MCF 10A (cell line): ENCODE measurements around the gene FGGY. TPM values are rescaled to one million over a fixed set of nuclear protein-coding genes. Genes with fewer than 3 reads are reported as not detected.

Experiments
- BruUV-seq: library from RNA; stranded (reverse); fragments of 400-500 nt; replicated peaks from 2 replicates; lab custom pipeline; 2021; lab: Mats Ljungman, UMichigan
- CTCF ChIA-PET: fragments of 300-600 bp; sonication (Branson Sonifier 250); formaldehyde crosslinking; extraction: SDS; loops from one replicate; lab custom pipeline; 2021; ENCODE audit warnings: antibody characterized with exemption, inconsistent platforms; lab: Yijun Ruan, JAX
- POLR2A ChIA-PET: fragments of 300-600, 350-650 bp; sonication (Branson Sonifier 250); formaldehyde crosslinking; extraction: SDS; loops from one replicate; lab custom pipeline; 2020; ENCODE audit warnings: antibody characterized with exemption, inconsistent platforms; lab: Yijun Ruan, JAX
- DNase-seq: peaks from one replicate; pipeline ENCODE4 v3.0.0-alpha.2; 2018; ENCODE audit not compliant: unreplicated experiment
- H3K27ac Mint-ChIP-seq: one replicate; pipeline ENCODE4 v1.8.0; 2022; ENCODE audit warnings: mild to moderate bottlenecking, low read depth, mixed read lengths; ENCODE audit not compliant: unreplicated experiment
- H3K27me3 Mint-ChIP-seq: one replicate; pipeline ENCODE4 v1.8.0; 2022; ENCODE audit warnings: mixed read lengths; ENCODE audit not compliant: insufficient read depth, unreplicated experiment
- H3K36me3 Mint-ChIP-seq: one replicate; pipeline ENCODE4 v1.8.0; 2022; ENCODE audit warnings: mild to moderate bottlenecking, moderate library complexity, mixed read lengths; ENCODE audit not compliant: insufficient read depth, unreplicated experiment
- H3K4me1 Mint-ChIP-seq: one replicate; pipeline ENCODE4 v1.8.0; 2022; ENCODE audit warnings: mixed read lengths; ENCODE audit not compliant: insufficient read depth, unreplicated experiment
- H3K4me3 Mint-ChIP-seq: one replicate; pipeline ENCODE4 v1.8.0; 2022; ENCODE audit warnings: mild to moderate bottlenecking, moderate library complexity, mixed read lengths; ENCODE audit not compliant: unreplicated experiment
- H3K9me3 Mint-ChIP-seq: one replicate; pipeline ENCODE4 v1.8.0; 2022; ENCODE audit warnings: mixed read lengths; ENCODE audit not compliant: unreplicated experiment
- CTCF ChIP-seq: fragments of 200-600 bp; IDR thresholded peaks from one replicate; pipeline ENCODE4 v1.8.0; 2022; ENCODE audit warnings: antibody characterized with exemption, mild to moderate bottlenecking; ENCODE audit not compliant: unreplicated experiment
- intact Hi-C: fragments of 100-400 bp; cut with micrococcal nuclease; formaldehyde crosslinking; loops from 2 replicates; pipeline ENCODE4 v1.14.1; 2022
- total RNA-seq: library from RNA; stranded (reverse); gene quantifications from 2 replicates; pipeline ENCODE4 v1.2.3, GENCODE V29; 2022

The FGGY gene
- total RNA-seq, 1 experiment from 2014 or later, result 10.6 TPM

DNA sequence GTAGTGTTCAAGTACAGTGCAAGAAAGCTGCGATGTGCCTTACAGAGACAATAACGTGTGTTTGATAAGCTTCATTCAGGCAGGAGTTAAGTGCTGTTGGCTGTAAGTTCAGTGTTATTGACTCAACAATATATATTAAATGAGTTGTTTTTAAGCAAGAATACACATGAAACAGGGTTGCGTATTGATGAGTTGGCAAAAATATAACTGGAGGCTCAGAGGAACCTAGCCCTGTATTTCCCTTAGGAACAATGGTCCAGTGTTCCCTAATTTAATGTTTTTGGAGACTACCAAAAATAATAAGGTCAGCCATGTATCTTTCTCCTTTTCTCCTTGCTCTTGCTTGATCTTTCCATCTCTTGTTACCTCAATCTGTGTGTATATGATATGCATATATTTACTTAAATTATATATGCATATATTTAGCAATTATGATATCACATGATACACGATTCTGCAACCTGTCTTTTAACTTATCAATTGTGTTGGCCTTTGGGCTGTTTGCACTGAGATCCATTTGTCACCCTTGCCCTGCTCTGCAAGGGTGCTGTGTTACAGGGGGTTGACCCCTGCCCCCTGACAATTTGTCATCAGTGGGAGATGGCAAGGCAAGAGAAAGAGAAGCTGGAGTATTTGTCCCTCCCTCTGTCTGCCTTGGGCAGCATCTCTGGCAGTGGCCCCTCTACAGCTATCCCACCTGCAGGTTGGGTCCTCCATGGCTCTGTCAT, 109.7 kb downstream of the FGGY start:
- ChIA-PET CTCF (no interaction called here), POLR2A (interaction anchor here (0.9 to 1.1 kb wide), 2 partner anchors 22 kb away, joined by 3 to 4 read pairs; no protein-coding TSS in a partner anchor)
- H3K9me3 Mint-ChIP-seq, result no peaks in the 10 kb centered on the region
- H3K4me1 Mint-ChIP-seq, result no peaks in the 10 kb centered on the region
- DNase-seq, result no peak
- H3K4me3 Mint-ChIP-seq, result no peak overlapping the region
- H3K27ac Mint-ChIP-seq, result no peak overlapping the region
- intact Hi-C loops, result no loop called here
- no peaks in the 10 kb centered on the region for H3K27me3 Mint-ChIP-seq
- BruUV-seq, result no TSS peak
- no peak for TF ChIP-seq CTCF
- no peaks in the 10 kb centered on the region for H3K36me3 Mint-ChIP-seq

DNA sequence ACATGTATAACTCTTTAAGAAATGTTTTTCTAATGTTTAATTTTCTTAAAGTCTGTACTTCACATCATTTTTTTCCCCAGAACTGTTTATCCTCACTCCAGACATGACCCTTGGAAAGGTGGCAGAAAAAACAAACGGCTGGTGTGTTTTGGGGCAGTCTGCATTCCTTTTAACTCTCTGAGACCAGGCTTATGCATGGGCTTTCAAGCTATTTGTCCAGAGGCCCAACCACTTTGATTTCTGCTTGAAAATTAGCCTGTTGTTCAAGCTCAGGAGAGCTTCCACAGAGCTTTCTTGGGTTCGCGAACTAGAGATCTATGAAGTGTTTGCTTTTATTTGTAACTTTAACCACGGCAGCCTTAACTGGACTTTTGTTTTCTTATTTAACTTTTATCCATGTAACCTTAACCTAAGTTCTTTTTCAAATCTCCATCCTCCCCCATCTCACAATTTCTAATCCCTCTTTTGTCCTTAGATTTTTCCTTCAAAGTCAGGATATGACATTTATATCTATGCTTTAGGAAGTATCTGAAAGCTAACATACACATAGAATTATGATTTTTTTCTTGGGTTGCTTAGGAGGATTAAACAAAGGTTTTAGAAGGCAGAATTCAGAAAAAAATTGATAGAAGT, 111.8 kb downstream of the FGGY start:
- DNase-seq, result no peak
- ChIA-PET CTCF (interaction anchor here (0.5 to 1.2 kb wide), 4 partner anchors 85 to 351 kb away, joined by 3 read pairs; no protein-coding TSS in a partner anchor), POLR2A (interaction anchor here (1.2 kb wide), 1 partner anchor 65 kb away, joined by 3 read pairs; no protein-coding TSS in a partner anchor)
- H3K9me3 Mint-ChIP-seq, result no peaks in the 10 kb centered on the region
- no peaks in the 10 kb centered on the region for H3K4me1 Mint-ChIP-seq
- H3K4me3 Mint-ChIP-seq, result no peak overlapping the region
- no TSS peak for BruUV-seq
- H3K27me3 Mint-ChIP-seq, result no peaks in the 10 kb centered on the region
- H3K36me3 Mint-ChIP-seq, result no peaks in the 10 kb centered on the region
- TF ChIP-seq CTCF, result no peak
- intact Hi-C loops, result no loop called here
- no peak overlapping the region for H3K27ac Mint-ChIP-seq

GRCh38 chr1:59409549-59409948, 112.7 kb downstream of the FGGY start:
- ChIA-PET CTCF (interaction anchor here (0.5 to 1.2 kb wide), 2 partner anchors 322 to 350 kb away, joined by 3 read pairs; no protein-coding TSS in a partner anchor), POLR2A (no interaction called here)
- Mint-ChIP-seq H3K9me3 (no peaks in the 10 kb centered on the region), H3K4me3 (no peak overlapping the region), H3K27me3 (no peaks in the 10 kb centered on the region), H3K4me1 (peaks cover 2% of the 10 kb centered on the region), H3K27ac (no peak overlapping the region), H3K36me3 (no peaks in the 10 kb centered on the region)
- TF ChIP-seq CTCF, result no peak
- DNase-seq, result no peak
- no TSS peak for BruUV-seq
- intact Hi-C loops, result no loop called here

DNA sequence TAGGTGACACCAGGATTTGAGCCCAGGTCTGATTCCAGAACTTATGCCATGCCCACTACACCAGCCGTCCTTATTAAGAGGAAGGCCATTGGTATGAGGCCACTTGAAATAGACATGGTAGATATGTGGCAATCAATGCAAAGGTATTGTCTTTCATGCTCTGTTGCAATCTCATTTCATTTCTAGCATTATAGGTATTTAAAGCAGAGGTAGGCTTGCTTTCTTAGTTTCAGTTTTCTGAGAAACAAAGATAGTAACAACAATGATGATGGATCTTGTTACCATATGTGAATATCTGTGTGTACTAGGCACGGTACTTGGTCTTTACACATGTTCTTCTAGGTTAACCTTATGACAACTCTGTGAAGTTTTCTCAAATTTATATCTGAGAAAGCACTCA, 113.1 kb downstream of the FGGY start:
- no peak for DNase-seq
- Mint-ChIP-seq H3K36me3 (no peaks in the 10 kb centered on the region), H3K4me3 (no peak overlapping the region), H3K4me1 (peaks cover 6% of the 10 kb centered on the region), H3K27ac (no peak overlapping the region), H3K27me3 (no peaks in the 10 kb centered on the region), H3K9me3 (no peaks in the 10 kb centered on the region)
- no peak for TF ChIP-seq CTCF
- intact Hi-C loops, result no loop called here
- BruUV-seq, result no TSS peak
- ChIA-PET CTCF (no interaction called here), POLR2A (no interaction called here)
